Activated T-helper 2 cell treated with anti-CD3 and anti-CD28 coated beads, Interferon-gamma antibody, Interleukin-2, Interleukin-4, amounts not matched to agents 10 μg/mL and 5 μg/mL and 100 μg/mL, durations not matched to agents 14 hours and 24 hours and 36 hours (primary cell): Measurements from ENCODE around the gene SMPD3. TPM values are rescaled to one million over a fixed set of nuclear protein-coding genes. Genes with fewer than 3 reads are reported as not detected.

Experiments
- DNase-seq: peaks from one replicate; pipeline ENCODE4 v3.0.0; 2021; ENCODE audit warnings: low spot score
- H3K27ac Mint-ChIP-seq: one replicate; pipeline ENCODE4 v1.8.0; 2021; ENCODE audit warnings: mixed read lengths
- H3K27me3 Mint-ChIP-seq: one replicate; pipeline ENCODE4 v1.8.0; 2021; ENCODE audit warnings: low read depth, mixed read lengths
- H3K36me3 Mint-ChIP-seq: one replicate; pipeline ENCODE4 v1.8.0; 2021; ENCODE audit warnings: low read depth, mixed read lengths
- H3K4me1 Mint-ChIP-seq: one replicate; pipeline ENCODE4 v1.8.0; 2021; ENCODE audit warnings: low read depth, mixed read lengths
- H3K4me3 Mint-ChIP-seq: one replicate; pipeline ENCODE4 v1.8.0; 2021; ENCODE audit warnings: low read depth, mild to moderate bottlenecking, moderate library complexity, mixed read lengths
- H3K9me3 Mint-ChIP-seq: one replicate; pipeline ENCODE4 v1.8.0; 2021; ENCODE audit warnings: mixed read lengths
- intact Hi-C: fragments of 100-400 bp; cut with micrococcal nuclease; formaldehyde crosslinking; loops from one replicate; pipeline ENCODE4 v1.15.1; 2023
- total RNA-seq: library from RNA; stranded (reverse); gene quantifications from 2 replicates; pipeline ENCODE4 v1.2.3, GENCODE V29; 2022

The SMPD3 gene
- total RNA-seq, 1 donor from 2014 or later = 0.07 TPM

DNA sequence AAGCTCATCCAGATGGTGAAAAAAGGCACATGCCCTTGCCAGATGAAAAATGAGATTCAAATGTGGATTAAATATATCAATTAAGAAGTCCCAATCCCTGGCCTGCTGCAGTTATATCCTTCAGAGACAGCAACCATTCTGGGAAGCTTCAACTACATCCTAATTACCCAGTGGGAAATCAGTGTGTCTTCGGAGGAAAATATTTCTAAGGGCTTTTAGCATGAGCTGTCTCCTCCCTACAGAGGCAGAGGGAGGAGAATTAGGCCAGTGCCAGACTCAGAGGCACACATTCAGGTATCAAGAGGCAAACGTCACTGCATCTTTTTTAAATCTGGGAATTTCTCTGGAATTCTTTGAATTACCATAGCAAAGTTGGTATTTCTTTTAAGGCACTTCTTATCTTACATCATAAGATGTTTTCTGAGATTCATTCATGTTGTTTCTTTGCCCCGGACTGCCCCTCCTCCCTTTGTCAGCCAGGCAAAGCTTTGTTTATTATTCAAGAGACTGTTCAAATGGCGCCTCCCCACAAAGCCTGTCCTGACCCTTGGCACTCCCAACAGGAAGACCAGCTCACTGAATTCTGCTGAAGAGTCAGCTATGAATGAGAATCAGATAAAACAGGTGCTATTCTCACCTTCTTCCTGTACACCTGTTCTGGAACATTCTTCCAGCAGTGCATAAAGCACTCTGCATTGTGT lies 38.3 kb upstream of the SMPD3 start:
- no peaks in the 10 kb centered on the region for H3K9me3 Mint-ChIP-seq
- H3K4me1 Mint-ChIP-seq = no peaks in the 10 kb centered on the region
- DNase-seq = no peak
- peaks cover 22% of the 10 kb centered on the region for H3K27me3 Mint-ChIP-seq
- H3K4me3 Mint-ChIP-seq = no peak overlapping the region
- H3K36me3 Mint-ChIP-seq = no peaks in the 10 kb centered on the region
- intact Hi-C loops = no loop called here
- no peak overlapping the region for H3K27ac Mint-ChIP-seq

- H3K27ac Mint-ChIP-seq = no peak overlapping the region
- H3K36me3 Mint-ChIP-seq = no peaks in the 10 kb centered on the region
- no peaks in the 10 kb centered on the region for H3K9me3 Mint-ChIP-seq
- no peak overlapping the region for H3K4me3 Mint-ChIP-seq
- intact Hi-C loops = no loop called here
- no peaks in the 10 kb centered on the region for H3K4me1 Mint-ChIP-seq
- H3K27me3 Mint-ChIP-seq = peaks cover 28% of the 10 kb centered on the region
- DNase-seq = no peak
These were observed 33.3 kb upstream of the SMPD3 start for GRCh38 chr16:68481636-68482035.

DNA sequence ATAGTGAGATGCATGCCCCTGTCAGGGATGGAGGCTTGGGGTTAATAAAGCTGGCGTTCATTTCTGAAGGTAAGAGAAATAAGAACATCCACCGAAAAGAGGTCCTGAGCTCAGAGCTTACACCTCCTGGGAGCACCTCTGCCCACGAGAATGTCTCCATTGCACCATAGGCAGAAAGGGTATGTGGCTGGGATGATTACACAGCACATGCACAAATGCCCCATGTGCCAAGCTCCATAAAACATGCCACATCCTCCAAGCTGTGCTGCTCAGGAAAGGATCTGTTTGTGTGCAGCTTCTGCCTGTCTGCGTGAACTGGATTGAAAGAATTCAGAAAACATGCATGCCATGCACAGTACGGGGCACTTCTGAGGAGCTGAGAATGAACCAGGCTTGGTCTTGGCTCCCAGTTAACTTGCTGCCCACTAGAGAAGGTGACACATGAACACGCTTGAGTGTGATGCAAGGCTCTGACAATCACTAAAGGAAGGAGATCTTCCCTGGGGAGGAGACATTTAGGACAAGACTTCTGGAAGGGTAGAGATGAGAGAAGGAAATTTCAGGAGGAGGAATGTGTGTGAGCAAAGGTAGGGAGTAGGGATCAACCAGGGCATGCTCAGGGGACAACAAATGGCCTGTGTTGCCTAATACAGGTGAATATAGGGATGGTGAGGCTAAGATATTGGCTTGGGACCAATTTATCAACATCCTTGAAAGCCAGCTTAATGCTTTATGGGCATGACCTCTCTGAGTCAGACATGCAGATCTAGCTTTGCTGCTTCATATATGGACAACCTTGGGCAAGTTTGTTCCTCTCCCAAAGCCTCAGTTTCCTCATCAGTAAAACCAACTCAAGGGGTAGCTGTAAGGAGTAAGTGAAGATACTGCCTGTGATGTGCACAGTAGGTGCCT lies 32.0 kb upstream of the SMPD3 start:
- H3K36me3 Mint-ChIP-seq = no peaks in the 10 kb centered on the region
- intact Hi-C loops = no loop called here

DNA sequence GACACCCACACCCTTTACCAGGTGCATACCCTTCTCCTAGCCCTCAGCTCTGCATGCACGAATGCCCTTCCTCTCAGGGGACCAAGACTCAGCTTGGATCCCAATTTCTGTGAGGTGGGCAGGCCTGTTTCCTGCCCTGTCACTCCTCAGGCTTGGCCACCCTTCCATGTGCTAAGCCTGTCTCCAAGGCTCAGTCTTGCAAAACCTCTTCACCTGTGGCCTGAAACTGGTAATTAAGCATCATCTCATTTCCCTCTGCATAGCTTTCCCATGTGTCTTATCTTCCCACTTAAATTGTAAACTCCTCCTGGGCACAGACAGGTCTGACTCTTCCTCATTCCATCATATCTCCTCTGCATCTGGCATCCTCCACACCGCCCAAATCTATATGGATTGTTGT lies 31.0 kb upstream of the SMPD3 start:
- no peak for DNase-seq
- Mint-ChIP-seq H3K36me3 (no peaks in the 10 kb centered on the region), H3K27me3 (peaks cover 27% of the 10 kb centered on the region), H3K27ac (no peak overlapping the region), H3K4me3 (no peak overlapping the region), H3K9me3 (no peaks in the 10 kb centered on the region), H3K4me1 (no peaks in the 10 kb centered on the region)
- intact Hi-C loops = no loop called here

More for the DNA sequence above, 32.0 kb upstream of the SMPD3 start:
- Mint-ChIP-seq H3K4me3 (no peak overlapping the region), H3K27ac (no peak overlapping the region), H3K4me1 (no peaks in the 10 kb centered on the region), H3K27me3 (peaks cover 29% of the 10 kb centered on the region), H3K9me3 (no peaks in the 10 kb centered on the region)
- no peak for DNase-seq

DNA sequence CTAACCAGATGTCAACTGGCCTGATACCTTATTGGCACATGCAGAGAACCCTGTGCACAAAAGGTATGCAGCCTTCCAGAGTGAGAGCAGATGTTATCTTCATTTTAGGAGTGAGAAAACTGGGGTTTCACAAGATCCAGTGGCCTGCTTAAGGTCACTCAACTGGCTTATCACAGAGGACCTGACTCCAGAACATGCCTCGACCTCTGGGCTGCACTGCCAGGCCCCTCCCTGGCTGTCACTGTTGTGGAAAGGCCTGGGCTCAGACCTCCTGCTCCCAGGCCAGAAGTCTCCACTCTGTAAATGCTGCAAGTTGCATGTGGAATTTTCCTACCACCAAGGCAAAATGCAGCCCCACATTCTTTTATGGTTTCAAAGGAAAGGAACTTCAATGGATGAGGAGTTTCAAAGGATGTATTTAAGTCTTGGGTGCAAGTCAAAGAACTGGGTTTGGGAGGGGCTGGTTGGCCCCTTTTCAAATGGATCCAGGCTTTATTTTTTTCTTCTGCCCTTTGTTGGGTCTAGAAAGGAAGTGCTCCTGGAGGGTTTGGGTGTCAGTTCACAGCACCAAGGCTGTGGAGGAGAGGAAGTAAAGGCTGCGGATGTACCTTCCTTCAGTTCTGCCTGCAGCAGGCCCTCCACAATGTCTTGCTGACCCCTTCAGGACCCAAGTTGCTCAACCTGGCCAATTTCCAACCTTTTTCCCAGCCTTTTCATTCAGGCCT lies 30.4 kb upstream of the SMPD3 start:
- no peak for DNase-seq
- no peaks in the 10 kb centered on the region for H3K36me3 Mint-ChIP-seq
- no peaks in the 10 kb centered on the region for H3K4me1 Mint-ChIP-seq
- no peak overlapping the region for H3K27ac Mint-ChIP-seq
- intact Hi-C loops = no loop called here
- H3K27me3 Mint-ChIP-seq = peaks cover 27% of the 10 kb centered on the region
- H3K9me3 Mint-ChIP-seq = no peaks in the 10 kb centered on the region
- no peak overlapping the region for H3K4me3 Mint-ChIP-seq

GRCh38 chr16:68475071-68475470 lies 26.8 kb upstream of the SMPD3 start:
- Mint-ChIP-seq H3K9me3 (no peaks in the 10 kb centered on the region), H3K27me3 (peaks cover 9% of the 10 kb centered on the region), H3K27ac (no peak overlapping the region), H3K36me3 (no peaks in the 10 kb centered on the region), H3K4me3 (no peak overlapping the region), H3K4me1 (peaks cover 6% of the 10 kb centered on the region)
- DNase-seq = no peak
- intact Hi-C loops = no loop called here

- intact Hi-C loops = no loop called here
- H3K36me3 Mint-ChIP-seq = no peaks in the 10 kb centered on the region
- H3K4me3 Mint-ChIP-seq = no peak overlapping the region
- no peak for DNase-seq
- H3K27me3 Mint-ChIP-seq = peaks cover 9% of the 10 kb centered on the region
- peaks cover 20% of the 10 kb centered on the region for H3K4me1 Mint-ChIP-seq
- no peak overlapping the region for H3K27ac Mint-ChIP-seq
- H3K9me3 Mint-ChIP-seq = no peaks in the 10 kb centered on the region
These were observed 25.2 kb upstream of the SMPD3 start for GRCh38 chr16:68473358-68474070.

- no peaks in the 10 kb centered on the region for H3K36me3 Mint-ChIP-seq
- no peak overlapping the region for H3K4me3 Mint-ChIP-seq
- peaks cover 23% of the 10 kb centered on the region for H3K4me1 Mint-ChIP-seq
- intact Hi-C loops = no loop called here
- H3K9me3 Mint-ChIP-seq = no peaks in the 10 kb centered on the region
- no peak overlapping the region for H3K27ac Mint-ChIP-seq
- H3K27me3 Mint-ChIP-seq = peaks cover 8% of the 10 kb centered on the region
- DNase-seq = no peak
These were observed 24.3 kb upstream of the SMPD3 start for GRCh38 chr16:68472581-68472980.

DNA sequence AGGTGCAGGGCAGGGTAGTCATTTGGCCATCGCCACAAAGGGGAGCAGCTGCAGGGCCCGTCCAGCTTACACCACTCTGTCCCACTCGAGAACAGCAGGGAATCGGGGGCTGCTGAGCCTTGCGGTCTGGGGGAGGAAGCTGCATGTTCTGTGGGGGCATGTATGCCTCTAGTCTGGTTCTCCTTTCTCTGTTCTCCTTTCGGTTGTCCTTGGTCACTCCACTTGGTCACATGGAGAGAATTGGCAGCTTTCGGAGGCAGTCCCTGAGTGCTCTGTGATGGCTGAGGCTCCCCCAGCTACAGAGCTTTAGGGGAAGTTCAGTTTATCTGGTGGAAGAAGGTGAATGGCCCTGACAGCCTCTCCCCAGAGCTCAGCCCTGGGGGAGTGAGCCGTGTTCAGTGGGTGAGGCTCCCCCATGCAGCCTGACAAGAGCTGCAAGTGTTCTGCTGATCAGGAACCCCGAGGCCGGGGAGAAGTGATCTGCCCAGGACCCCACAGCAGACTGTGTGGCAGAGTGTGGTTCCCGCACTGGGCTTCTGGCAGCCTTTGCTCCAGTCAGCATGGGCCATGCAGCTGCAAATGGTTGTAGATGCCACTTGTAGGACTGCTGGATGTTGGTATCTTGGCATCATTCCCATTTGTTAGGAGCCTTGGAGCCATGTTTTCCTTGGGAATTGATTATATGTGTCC lies 22.3 kb upstream of the SMPD3 start:
- Mint-ChIP-seq H3K27ac (peak overlapping the region; percentile 56), H3K27me3 (peaks cover 10% of the 10 kb centered on the region), H3K36me3 (no peaks in the 10 kb centered on the region), H3K9me3 (no peaks in the 10 kb centered on the region), H3K4me1 (peaks cover 23% of the 10 kb centered on the region), H3K4me3 (peak overlapping the region; percentile 61)
- DNase-seq = no peak
- intact Hi-C loops = no loop called here

GRCh38 chr16:68469796-68470460 lies 21.6 kb upstream of the SMPD3 start:
- intact Hi-C loops = no loop called here
- Mint-ChIP-seq H3K4me3 (peak overlapping the region; percentile 61), H3K27me3 (peaks cover 11% of the 10 kb centered on the region), H3K9me3 (no peaks in the 10 kb centered on the region), H3K27ac (peak overlapping the region; percentile 56), H3K36me3 (no peaks in the 10 kb centered on the region), H3K4me1 (peaks cover 23% of the 10 kb centered on the region)
- DNase-seq = no peak

DNA sequence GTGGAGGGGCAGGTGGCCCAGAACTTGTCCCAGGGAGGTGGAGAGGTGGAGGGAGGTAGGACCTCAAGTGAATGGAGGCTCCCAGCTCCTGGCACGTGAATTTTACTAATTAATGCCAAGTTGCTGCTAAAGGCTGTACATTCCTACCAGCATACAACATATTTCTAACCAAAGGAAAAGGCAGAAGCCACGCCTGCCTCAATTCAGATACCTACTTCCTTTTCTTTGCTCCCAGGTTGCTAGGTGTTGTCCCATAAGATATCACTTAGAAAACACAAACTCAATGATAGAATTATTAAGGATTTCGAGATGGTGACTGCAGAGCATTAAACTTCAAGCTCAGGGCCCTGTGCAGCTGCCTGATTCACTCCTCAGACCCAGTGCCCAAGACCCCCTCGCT lies 20.5 kb upstream of the SMPD3 start:
- no peaks in the 10 kb centered on the region for H3K36me3 Mint-ChIP-seq
- intact Hi-C loops = no loop called here
- no peaks in the 10 kb centered on the region for H3K9me3 Mint-ChIP-seq
- H3K27ac Mint-ChIP-seq = no peak overlapping the region
- H3K27me3 Mint-ChIP-seq = peaks cover 19% of the 10 kb centered on the region
- DNase-seq = no peak
- H3K4me1 Mint-ChIP-seq = peaks cover 23% of the 10 kb centered on the region
- H3K4me3 Mint-ChIP-seq = no peak overlapping the region
